HG03095 (cell line): ENCODE results near the gene ZNF92.
"Not testable (repeated sequence)": the region's sequence is repeated elsewhere in the genome, so short reads cannot be mapped to it uniquely, and the experiment has no call there.

Source experiments
- ATAC-seq: cut with Tn5 transposase; IDR thresholded peaks from one replicate; pipeline ENCODE4 v1.9.1; 2021; ENCODE audit warnings: moderate library complexity; ENCODE audit not compliant: unreplicated experiment

ZNF92 gene

DNA sequence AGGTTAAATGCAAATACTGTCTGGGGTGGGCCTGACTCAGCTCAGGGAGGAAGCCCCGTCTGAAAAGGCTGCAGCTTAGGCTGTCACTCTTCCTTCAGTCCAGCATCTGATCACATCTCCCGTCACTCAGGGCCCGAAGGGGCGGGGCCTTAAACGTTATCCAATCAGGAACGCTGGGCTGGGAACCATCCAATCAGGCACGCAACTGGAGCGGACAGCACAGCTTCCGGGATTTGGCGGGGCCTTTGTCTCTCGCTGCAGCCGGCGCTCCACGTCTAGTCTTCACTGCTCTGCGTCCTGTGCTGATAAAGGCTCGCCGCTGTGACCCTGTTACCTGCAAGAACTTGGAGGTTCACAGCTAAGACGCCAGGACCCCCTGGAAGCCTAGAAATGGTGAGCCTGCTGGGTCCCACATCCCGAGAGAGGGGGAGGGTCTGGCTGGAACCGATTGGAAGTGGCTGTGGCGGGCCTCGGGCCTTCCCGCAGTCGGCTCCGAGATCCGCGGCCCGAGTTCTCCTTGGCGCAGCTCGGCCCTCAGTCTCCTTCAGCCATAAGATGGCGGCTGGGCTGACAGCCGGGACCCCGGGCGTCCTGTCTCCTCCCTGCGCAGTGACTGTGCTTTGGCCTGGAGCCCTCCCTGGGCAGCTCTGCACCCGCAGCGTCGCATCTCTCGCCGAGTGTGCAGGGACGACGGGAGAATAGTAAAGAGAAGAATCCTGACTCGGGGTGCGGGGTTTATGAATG lies at the start of gene ZNF92:
TSS of gene ZNF92 (plus strand) at position 248 of the 744 bp plus-strand sequence. CDS start at position 391, 143 bp downstream.
- ATAC-seq: peak; percentile 100

DNA sequence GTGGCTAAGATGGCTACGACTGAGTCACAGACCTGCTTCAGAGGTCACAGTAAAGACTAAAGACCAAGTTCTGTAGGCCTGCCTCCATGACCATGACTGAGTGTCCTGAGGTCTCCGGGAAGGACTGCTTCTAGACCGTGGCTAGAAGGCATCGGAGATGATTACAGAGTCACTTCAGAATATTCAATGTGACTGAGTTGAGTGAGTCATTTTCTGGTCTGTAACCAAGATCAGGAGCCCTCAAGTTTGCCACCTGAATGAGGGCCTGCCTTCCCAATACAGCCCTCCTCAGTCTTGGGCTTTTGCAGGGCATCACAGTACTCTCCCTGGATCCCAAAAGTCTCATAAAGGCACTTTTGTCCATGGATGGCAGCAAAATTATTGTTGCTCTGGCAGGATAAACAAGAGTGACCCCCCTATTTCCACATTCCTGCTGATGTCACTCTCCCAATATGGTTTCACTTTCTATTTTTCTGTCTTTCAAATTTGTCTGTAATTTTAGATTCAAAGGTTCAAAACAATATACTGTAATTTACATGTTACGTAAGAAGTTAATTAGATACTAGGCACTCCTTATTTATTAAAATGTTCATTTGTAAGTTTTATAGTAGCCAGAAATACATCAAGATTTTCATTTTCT lies 47.7 kb upstream of the ZNF92 start:
- ATAC-seq: no peak

- no peak for ATAC-seq
These were observed 35.3 kb upstream of the ZNF92 start for GRCh38 chr7:65338346-65338745.

DNA sequence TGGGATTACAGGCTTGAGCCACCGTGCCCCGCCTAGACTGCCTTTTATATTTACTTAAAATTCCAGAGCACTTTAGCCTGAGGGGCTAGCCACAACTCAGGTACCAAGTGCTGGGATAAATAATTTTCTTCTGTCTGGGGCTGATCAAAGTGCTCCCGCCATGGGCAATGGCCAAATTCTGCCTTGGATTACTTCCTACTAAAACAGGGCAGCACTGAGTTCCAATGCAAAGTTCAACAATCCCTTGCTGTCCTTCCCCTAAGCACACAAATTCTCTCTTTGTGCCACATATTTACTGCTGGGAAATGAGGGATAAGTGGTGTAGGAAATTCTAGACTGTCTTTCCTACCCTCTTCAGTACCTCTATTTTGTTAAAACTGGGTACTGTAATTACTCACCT lies 34.4 kb upstream of the ZNF92 start:
- ATAC-seq: no peak

DNA sequence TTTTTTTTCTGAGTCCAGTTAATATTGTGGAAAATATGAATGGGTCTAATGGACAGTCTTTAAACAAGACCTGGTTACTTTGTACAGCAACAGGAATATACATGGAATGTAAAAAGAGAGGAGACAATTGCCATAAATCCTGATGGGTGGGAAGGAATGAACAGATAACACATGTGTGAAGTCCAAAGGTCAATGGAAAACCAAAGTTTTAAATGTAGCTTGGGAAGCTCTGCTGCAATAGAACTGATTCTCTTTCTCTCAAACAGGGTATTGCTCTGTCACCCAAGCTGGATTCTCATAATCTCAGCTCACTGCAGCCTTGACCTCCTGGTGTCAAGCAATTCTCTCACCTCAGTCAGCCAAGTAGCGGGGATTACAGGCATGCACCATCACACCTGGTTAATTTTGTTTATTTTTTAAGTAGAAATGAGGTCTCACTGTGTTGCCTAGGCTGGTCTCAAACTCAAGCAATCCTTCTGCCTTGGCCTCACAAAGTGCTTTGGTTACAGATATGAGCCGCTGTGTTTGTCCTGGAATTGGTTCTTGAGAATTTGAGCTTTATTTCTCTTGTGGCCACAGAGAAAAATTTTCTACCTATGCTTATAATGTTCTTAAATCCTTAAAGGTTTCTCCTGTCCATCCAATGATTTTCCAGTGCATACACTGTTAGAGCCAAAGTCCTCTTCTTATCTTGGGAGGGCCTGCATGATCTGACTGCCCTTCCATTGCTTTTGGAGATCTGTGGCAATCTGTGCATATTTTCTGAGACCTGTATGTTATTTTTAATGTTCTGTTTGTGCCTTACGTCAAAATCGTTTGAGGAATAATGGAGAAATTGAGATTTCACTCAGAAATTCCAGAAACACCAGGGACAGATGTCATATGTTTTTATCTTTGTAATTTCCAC lies 30.7 kb upstream of the ZNF92 start:
- no peak for ATAC-seq

GRCh38 chr7:65344541-65344940 lies 29.1 kb upstream of the ZNF92 start:
- not testable (repeated sequence) for ATAC-seq

DNA sequence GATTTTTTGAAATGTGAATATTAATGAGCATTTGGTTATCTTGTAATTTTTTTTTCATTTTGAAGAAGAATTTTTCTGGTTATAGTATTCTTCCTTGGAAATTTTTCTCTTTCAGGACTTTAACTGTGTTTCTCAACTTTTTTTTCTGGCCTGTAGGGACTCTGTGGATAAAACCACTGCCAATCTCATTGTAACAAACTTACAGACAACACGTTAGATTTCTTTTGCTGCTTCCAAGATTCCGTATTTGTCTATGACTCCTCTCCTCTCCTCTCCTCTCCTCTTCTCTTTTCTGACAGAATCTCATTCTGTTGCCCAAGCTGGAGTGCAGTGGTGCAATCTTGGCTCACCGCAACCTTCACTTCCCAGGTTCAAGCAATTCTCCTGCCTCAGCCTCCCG lies 19.4 kb upstream of the ZNF92 start:
- ATAC-seq: no peak

DNA sequence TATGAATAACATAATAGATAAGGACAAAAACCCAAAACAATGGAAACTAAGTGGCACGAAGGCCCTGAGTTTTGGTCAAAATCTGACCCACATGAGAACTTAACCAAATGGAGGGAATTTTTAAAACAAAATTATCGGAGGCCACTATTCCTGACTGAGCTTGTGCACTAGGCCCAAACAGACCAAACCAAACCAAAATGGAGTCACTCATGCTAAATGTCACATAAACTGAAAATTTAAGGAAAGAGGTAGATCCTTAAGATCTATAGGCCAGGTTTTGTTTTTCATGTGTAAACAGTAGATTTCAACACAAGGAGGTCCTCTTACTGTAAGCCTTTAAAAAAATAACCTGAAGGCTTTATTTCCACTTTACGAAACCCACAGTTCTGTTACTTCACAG lies 3.8 kb upstream of the ZNF92 start:
- no peak for ATAC-seq

- ATAC-seq: no peak
These were observed 2.2 kb upstream of the ZNF92 start for GRCh38 chr7:65371468-65371867.

- ATAC-seq: no peak
These were observed 5.7 kb downstream of the ZNF92 start for GRCh38 chr7:65379318-65379717.

DNA sequence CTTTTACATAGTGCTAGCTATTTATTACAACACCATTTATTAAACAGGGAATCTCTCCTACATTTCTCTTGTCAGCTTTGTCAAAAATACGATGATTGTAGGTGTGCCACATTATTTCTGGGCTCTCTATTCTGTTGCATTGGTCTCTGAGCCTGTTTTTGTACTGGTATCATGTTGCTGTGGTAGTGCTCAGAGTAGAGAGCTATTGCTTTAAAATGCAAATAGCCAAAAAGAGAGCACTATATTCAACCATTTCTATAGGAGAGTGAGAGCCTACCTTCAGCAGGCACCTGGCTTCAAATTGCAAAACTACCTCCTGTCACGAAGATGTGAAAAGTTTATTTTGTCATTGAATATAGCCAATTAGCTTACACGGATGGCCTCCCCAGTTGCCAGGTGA lies 8.1 kb downstream of the ZNF92 start:
- no peak for ATAC-seq

DNA sequence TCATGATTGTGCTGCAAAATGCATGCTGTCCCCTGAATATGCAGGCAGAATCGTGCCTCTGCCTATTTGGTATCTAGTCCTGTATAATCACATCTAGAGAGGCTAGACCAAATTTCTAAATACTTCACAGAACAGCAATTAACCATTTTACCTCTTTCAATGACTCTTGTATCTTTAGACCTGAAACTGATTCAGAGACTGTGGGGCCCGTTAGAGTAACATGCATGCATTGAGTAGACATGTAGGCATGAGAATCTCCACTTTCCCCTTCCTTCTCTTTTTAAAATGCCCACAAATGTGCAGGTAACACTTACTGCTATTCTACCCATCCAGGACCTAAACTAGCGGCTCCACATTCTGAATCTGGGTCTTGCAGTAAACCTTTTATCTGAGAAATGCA lies 8.8 kb downstream of the ZNF92 start:
- no peak for ATAC-seq

GRCh38 chr7:65387891-65388290 lies 14.2 kb downstream of the ZNF92 start:
- no peak for ATAC-seq

DNA sequence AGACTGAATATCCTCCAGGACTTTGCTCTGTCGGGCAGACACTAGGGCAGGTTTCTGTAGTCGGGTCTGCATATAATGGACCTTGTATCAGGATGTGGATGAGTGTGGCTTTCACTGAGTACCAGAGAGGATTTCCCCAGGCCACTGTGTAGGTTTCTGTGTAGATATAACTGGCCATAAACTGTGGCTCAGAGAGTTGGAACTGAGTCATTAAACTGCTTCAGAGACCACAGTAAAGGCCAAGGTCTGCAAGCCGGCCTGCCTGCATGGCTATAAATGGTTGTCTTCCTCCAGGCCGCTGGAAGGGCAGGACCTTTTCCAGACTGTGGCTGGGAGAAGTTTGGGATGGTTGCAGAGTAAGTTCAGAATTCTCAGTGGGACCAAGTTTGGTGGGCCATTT lies 16.9 kb downstream of the ZNF92 start:
- peak; percentile 64 for ATAC-seq

- ATAC-seq: no peak
These were observed 24.1 kb downstream of the ZNF92 start for GRCh38 chr7:65397730-65398142.

GRCh38 chr7:65398671-65399070 lies 25.0 kb downstream of the ZNF92 start:
- ATAC-seq: not testable (repeated sequence)

DNA sequence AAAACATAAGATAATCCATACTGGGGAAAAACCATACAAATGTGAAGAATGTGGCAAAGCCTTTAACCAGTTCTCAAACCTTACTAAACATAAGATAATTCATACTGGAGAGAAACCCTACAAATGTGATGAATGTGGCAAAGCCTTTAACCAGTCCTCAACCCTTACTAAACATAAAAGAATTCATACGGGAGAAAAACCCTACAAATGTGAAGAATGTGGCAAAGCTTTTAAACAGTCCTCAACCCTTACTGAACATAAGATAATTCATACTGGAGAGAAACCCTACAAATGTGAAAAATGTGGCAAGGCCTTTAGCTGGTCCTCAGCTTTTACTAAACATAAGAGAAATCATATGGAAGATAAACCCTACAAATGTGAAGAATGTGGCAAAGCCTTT lies 25.4 kb downstream of the ZNF92 start:
- not testable (repeated sequence) for ATAC-seq

DNA sequence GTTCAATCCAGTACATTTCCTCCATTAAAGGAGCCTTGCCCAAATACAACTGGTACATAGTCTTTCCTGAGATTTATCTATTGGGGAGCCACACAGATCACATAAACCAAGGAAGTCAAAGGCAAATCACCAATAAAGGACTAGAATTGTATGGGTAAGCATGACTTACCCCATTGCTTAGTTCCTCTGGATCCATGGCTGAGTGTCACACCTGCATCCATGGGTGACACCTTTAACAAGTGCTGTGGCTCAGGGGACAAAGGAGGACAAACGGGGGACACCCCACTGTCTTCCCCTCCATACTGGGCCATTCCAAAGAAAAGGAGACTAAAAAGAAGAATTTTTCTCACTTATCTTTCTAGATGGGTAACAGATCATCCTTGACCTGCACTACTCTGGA lies 30.4 kb downstream of the ZNF92 start:
- ATAC-seq: no peak

DNA sequence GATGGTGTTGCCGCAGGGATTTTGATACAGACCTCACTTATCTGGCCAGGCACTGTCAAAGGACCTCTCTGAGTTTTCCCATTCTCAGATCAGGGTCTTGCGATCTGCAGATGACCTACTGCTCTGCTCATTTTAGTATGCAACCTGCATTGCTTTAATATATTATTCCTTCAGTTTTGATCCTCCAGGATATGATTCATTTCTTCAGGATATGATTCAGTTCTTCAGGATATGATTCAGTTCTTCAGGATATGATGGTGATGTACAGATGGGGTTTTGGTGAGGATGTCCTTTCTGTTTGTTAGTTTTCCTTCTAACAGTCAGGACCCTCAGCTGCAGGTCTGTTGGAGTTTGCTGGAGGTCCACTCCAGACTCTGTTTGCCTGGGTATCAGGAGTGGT lies 33.1 kb downstream of the ZNF92 start:
- ATAC-seq: not testable (repeated sequence)

DNA sequence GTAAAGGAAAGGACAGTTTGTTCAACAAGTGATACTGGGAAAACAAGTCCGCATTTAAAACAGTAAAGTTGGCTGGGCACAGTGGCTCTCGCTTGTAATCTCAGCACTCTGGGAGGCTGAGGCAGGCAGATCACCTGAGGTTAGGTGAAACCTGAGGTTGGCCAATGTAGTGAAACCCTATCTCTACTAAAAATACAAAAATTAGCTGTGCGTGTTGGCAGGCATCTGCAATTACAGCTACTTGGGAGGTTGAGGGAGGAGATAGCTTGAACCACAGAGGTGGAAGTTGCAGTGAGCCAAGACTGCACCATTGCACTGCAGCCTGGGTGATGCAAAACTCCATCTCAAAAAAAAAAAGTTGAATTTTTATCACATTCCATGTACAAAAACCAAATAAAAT lies 35.7 kb downstream of the ZNF92 start:
- ATAC-seq: no peak

DNA sequence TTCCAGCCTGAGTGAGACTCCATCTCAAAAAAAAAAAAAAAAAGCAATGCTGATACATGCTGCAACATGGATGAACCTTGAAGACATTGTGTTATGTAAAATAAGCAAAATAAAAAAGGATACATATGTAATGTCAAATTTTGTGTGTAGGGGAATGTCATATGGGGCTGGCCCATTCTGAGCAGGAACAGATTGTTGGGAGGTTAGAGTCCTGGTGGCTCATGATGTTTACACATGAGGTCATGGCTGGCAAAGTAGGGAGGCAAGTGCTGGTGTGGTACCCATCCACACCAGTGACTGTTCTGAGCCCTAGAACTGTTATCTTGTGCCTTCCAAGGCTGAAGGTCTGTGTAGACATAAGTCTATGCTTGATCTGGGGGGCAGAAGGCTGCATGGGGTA lies 37.6 kb downstream of the ZNF92 start:
- no peak for ATAC-seq

DNA sequence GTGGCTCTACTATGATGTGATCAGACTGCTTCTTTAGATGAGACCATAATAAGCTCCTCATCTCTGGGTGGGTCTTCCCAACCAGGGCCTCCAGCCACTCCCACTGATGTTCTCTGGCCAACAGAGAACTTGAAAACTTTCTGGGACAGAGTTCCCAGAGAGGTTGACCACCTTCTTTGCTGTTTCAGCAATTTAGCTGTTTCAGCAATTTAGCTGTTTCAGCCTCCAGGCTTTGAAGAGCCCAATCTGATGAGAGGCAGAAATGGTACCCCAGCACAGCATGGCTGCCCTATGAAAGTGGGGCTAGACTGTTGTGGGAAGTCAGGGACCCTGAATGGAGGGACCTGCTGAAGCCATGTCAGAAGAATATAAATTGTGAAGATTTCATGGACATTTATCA lies 49.0 kb downstream of the ZNF92 start:
- ATAC-seq: no peak
